Measurements from ENCODE around the gene HOXB8.

Gene HOXB8

GRCh38 chr17:48577330-48577945 lies 37.7 kb downstream of the HOXB8 start:
- Histone ChIP-seq H3K9ac (peak overlapping the region; percentile 42; the same call in 1 of the 2 replicates), H3K4me1 (ENCODE audit: low read depth, poor library complexity, severe bottlenecking) (peaks cover 6% of the 10 kb centered on the region), H3K79me2 (ENCODE audit: insufficient read depth, low read depth) (no peaks in the 10 kb centered on the region), H3K27ac (no peak overlapping the region), H2AFZ (ENCODE audit: low read depth) (peak overlapping the region; percentile 26; the same call in 1 of the 2 replicates), H3K4me2 (peak overlapping the region; percentile 51), H3K27me3 (ENCODE audit: insufficient read depth, low read depth) (no peaks in the 10 kb centered on the region; the same call in 1 of the 2 replicates), H4K20me1 (ENCODE audit: insufficient read depth) (no peaks in the 10 kb centered on the region), H3K36me3 (ENCODE audit: insufficient read depth) (no peaks in the 10 kb centered on the region), H3K4me3 (IDR thresholded peaks at IDR 0.05; ENCODE audit: insufficient read depth, low read depth, low read length) (no peak overlapping the region)
- TF ChIP-seq CTCF (conservative IDR thresholded peaks at IDR 0.05; ENCODE audit: low read depth, low read length), result no peak

- no peaks in the 10 kb centered on the region for H4K20me1 ChIP-seq (ENCODE audit: insufficient read depth)
- no peak overlapping the region for H3K4me3 ChIP-seq (IDR thresholded peaks at IDR 0.05; ENCODE audit: insufficient read depth, low read depth, low read length)
- H3K79me2 ChIP-seq (ENCODE audit: insufficient read depth, low read depth), result no peaks in the 10 kb centered on the region
- no peak for TF ChIP-seq CTCF (conservative IDR thresholded peaks at IDR 0.05; ENCODE audit: low read depth, low read length)
- H3K27me3 ChIP-seq (ENCODE audit: insufficient read depth, low read depth), result no peaks in the 10 kb centered on the region; the same call in 1 of the 2 replicates
- no peak overlapping the region for H2AFZ ChIP-seq (ENCODE audit: low read depth)
- no peak overlapping the region for H3K27ac ChIP-seq
- H3K4me2 ChIP-seq, result peak overlapping the region; percentile 51
- no peaks in the 10 kb centered on the region for H3K36me3 ChIP-seq (ENCODE audit: insufficient read depth)
- H3K4me1 ChIP-seq (ENCODE audit: low read depth, poor library complexity, severe bottlenecking), result peaks cover 6% of the 10 kb centered on the region
- no peak overlapping the region for H3K9ac ChIP-seq
These were observed 38.4 kb downstream of the HOXB8 start for GRCh38 chr17:48576479-48577309.

- no peak overlapping the region for H3K27ac ChIP-seq
- no peaks in the 10 kb centered on the region for H3K36me3 ChIP-seq (ENCODE audit: insufficient read depth)
- TF ChIP-seq CTCF (conservative IDR thresholded peaks at IDR 0.05; ENCODE audit: low read depth, low read length), result no peak
- H3K4me3 ChIP-seq (IDR thresholded peaks at IDR 0.05; ENCODE audit: insufficient read depth, low read depth, low read length), result no peak overlapping the region
- no peaks in the 10 kb centered on the region for H3K79me2 ChIP-seq (ENCODE audit: insufficient read depth, low read depth)
- H3K9ac ChIP-seq, result no peak overlapping the region
- H3K27me3 ChIP-seq (ENCODE audit: insufficient read depth, low read depth), result no peaks in the 10 kb centered on the region; the same call in 1 of the 2 replicates
- H2AFZ ChIP-seq (ENCODE audit: low read depth), result no peak overlapping the region
- no peak overlapping the region for H3K4me2 ChIP-seq
- no peaks in the 10 kb centered on the region for H4K20me1 ChIP-seq (ENCODE audit: insufficient read depth)
- peaks cover 6% of the 10 kb centered on the region for H3K4me1 ChIP-seq (ENCODE audit: low read depth, poor library complexity, severe bottlenecking)
These were observed 39.2 kb downstream of the HOXB8 start for GRCh38 chr17:48575673-48576478.

- no peak for TF ChIP-seq CTCF (conservative IDR thresholded peaks at IDR 0.05; ENCODE audit: low read depth, low read length)
- H3K27ac ChIP-seq, result no peak overlapping the region
- no peak overlapping the region for H3K9ac ChIP-seq
- no peak overlapping the region for H3K4me3 ChIP-seq (IDR thresholded peaks at IDR 0.05; ENCODE audit: insufficient read depth, low read depth, low read length)
- H3K36me3 ChIP-seq (ENCODE audit: insufficient read depth), result no peaks in the 10 kb centered on the region
- no peak overlapping the region for H3K4me2 ChIP-seq
- no peaks in the 10 kb centered on the region for H4K20me1 ChIP-seq (ENCODE audit: insufficient read depth)
- no peaks in the 10 kb centered on the region for H3K79me2 ChIP-seq (ENCODE audit: insufficient read depth, low read depth)
- no peak overlapping the region for H2AFZ ChIP-seq (ENCODE audit: low read depth)
- peaks cover 6% of the 10 kb centered on the region for H3K4me1 ChIP-seq (ENCODE audit: low read depth, poor library complexity, severe bottlenecking)
- no peaks in the 10 kb centered on the region; the same call in 1 of the 2 replicates for H3K27me3 ChIP-seq (ENCODE audit: insufficient read depth, low read depth)
These were observed 40.0 kb downstream of the HOXB8 start for GRCh38 chr17:48575066-48575582.

All from KMS-11 (cell line).